ENCODE data around the gene SPEN.
A peak's percentile ranks its signal among the peaks of the same experiment; 100 is the strongest.
"Not testable (repeated sequence)": the region's sequence is repeated elsewhere in the genome, so short reads cannot be mapped to it uniquely, and the experiment has no call there.

Gene SPEN

DNA sequence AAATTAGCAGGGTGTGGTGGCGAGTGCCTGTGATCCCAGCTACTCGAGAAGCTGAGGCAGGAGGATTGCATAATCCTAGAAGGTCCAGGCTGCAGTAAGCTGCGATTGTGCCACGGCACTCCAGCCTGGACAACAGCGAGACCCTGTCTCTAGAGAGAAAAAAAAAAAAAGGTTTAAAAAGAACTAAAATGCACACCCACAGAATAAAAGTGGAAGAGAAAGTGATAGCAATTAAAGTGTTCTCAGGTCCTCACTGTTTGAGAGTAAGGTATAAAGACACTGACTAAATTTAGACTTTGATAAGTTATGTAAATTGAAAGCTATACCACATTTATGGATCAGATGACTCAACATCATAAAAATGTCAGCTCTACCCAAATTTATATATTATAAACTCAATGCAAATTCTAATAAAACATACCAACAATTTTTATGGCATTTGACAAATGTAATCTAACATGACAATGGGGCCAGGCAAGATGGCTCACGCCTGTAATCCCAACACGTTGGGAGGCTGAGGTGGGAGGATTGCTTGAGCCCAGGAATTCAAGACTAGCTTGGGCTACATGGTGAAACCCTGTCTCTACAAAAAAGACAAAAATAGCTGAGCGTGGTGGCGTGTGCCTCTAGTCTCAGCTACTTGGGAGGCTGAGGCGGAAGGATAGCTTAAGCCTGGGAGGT, 116.6 kb downstream of the SPEN start:
- DNase-seq, result no peak

DNA sequence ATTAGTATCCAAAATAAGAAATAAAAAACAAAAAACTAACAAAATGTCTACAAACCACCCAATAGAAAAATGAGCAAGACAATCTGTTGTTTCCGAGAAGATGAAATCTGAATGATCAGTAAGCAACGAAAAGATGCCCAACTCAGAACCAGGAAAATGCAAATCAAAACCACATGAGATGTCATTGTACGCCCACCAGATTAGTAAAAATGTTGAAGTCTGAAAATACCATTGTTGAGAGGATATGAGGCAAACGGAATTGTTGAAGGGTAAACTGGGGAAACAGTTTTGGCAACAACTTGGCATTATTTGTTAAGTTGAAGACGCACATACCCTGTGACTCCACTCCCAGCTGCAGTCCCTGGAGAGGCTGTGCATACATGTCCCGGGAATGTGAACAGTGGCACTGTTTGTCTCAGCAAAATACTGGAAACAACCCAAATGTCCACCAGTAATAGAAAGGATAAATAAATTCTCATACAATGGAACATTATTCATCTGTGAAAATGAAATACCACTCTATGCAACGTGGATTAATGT, 117.8 kb downstream of the SPEN start:
- DNase-seq, result no peak

DNA sequence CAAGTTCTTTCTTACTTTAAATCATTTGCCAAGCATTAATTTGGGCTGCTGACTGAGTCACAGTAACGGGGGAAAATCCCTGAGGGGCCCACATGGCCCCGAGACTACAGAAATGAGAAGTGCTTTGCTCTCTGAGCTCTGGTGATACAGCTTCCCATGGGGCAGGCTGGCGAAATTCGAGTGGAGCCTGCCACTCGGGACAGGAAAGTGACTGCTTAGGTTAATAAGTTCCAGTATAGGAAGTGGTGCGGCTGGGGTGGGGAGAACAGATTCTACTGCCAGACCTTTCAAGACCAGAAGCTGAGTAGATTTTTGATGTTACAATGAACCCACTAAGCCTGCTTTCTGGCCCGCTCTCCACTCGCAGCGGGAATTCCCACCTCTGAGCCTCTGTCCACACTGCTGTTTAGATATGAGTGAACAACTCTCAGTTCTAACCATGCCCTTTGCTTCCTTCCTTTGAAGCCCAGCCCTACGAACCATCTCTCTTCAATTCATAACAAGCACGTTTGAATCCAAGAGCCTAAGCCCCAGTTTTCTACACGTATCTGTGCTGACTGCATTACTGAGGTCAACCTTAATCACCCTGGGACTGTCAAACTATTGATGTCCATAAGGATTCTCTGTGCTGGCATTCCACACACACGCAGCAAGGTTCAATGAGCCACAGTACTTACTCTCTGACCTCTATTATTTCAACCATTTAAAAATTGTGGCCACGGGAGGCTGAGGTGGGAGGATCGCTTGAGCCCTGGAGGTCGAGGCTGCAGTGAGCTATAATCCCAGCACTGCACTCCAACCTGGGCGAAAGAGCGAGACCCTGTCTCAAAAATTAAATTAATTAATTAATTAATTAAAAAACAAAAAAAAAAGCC, 118.8 kb downstream of the SPEN start:
- DNase-seq, result no peak

DNA sequence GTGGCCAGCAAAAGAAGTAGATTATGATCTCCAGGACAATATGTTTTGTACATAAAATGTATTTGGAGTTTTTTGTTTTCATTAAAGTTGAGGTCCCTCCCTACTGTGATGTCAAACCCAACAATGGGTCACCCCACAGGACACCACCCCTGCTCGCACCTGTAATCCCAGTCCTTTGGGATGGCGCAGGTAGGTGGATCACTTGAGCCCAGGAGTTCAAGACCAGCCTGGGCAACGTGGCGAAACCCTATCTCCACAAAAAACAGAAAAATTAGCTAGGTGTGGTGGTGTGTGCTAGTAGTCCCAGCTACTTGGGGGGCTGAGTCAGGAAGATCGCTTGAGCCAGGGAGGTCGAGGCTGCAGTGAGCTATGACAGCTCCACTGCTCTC, 119.4 kb downstream of the SPEN start:
- no peak for DNase-seq

DNA sequence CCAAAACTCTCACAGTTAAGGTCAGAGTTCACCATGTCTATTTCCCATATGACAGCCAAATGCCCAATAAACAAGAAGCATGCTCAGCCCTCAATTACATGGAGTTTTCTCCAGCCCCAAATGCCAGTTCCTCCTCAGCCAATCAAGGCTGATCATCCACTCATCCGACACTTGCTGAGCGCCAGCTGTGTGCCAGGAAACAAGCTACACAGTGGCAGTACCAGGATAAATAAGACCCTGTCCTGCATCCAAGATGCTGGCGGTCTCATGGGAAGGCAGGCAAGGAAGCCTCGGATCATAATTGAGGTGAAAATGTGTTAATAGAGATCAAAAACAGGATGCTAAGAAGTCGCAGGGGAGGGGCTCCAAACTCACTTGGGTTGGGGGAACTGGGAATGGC, 120.7 kb downstream of the SPEN start:
- no peak for DNase-seq

DNA sequence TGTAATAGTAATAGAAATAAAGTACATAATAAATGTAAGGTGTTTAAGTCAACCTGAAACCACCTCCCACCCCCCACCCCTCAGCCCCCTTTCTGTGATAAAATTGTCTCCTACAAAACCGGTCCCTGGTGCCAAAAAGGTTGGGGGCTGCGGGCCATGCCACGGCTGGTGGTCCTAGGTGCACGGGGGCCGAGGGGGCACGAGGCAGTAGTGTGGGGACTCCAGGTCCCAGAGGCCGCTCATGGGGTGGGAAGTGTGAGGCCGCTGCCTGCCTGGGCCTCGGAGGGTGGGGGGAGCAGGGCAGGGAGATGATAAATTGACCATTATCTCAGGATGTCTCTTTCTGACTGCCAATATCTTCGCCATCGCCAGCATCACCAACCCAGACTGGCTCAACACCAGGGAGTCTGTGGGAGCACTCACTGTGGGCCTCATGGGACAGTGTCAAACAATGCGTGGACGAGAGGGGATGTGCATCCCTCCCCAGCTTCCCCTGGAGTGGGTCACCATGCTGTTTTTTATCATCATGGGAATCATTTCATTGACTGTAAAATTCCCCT, 121.9 kb downstream of the SPEN start:
- no peak for DNase-seq

DNA sequence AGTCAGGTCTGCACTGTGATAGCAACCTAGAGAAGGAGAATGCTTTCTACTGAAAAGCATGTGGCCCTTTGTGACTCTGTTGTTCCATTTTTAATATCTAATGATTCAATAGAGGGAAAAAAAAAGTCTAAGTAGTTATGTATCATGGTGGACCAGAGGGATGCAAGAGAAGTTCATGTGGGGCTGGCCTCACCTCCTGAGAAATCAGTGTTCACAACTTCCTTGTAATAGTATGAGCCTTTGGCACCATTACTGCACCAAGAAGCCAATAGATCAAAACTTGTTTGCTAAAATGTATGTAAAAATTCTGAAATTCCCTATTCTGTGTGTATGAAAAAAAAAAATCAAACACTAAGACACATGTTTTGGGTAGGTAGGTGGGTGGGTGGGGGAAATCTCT, 123.4 kb downstream of the SPEN start:
- no peak for DNase-seq

DNA sequence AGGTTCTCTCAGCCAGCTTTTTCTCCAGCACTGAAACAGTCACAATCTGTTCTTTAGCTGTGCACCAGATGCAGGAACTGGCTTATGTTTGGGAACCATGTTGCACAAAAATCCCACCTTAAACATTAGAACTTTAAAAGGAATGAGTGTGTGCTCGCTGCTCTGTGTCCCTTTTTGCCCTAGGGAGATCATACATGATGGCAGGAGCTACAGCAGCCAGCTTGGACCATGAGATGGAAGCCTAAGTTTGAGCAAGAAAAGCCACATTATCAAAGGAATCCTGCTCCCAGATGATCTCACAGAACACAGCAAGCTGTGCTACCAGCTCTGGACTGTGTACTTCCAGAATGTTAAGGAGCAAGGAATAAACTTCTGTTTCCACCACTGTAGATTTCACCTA, 124.9 kb downstream of the SPEN start:
- DNase-seq, result no peak

DNA sequence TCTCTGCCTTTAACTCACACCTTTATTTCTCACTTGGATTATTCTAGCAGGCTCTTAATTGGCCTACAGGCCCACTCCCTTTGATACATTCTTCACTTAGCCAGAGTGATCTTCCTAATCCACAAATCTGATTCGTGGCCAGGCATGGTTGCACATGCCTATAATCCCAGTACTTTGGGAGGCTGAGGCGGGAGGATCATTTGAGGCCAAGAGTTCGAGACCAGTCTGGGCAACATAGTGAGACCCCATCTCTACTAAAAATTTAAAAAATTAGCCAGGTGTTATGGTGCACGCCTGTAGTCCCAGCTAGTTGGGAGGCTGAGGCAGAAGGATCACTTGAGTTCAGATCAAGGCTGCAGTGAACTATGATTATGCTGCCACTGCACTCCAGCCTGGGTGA, 126.3 kb downstream of the SPEN start:
- DNase-seq, result no peak

DNA sequence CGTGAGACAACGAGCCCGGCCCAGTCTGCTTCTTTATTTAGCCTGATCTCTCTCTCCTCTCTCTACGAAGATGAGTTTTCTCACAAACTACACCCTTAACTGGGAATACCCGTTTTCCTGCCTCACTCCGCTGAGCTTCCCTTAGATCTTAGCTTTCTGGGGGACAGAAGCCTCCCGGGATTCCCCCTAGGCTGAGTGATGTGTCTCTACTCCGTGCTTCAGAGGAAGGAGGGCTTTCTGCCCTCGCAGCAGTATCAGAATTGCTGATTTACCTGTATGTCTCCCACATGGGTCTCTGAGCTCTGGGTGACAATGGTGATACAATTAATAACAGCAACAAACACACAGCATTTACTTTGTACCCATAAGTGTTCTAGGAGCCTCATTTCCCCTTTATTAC, 127.3 kb downstream of the SPEN start:
- no peak for DNase-seq

DNA sequence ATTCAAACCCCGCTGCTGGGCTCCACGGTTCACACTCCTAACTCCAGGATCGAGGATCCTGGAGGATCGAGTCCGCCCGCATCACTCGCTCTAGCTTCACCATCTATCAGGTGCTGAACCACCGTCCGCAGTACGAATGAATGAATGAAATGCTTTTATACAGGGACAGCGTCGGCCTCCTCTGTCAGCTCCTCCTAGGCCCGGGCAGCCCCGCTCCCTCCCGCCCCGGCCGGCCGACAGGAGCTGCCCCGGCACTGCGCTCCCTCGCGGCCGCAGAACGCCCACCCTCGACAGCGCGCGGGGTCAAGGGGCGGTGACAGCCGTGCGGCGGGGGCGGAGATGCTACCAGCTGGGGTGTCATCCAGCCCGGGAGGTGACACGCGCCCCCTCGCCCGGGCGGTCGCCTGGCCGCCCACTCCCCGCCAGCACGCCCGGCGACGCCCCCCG, 127.9 kb downstream of the SPEN start:
- no peak for DNase-seq

DNA sequence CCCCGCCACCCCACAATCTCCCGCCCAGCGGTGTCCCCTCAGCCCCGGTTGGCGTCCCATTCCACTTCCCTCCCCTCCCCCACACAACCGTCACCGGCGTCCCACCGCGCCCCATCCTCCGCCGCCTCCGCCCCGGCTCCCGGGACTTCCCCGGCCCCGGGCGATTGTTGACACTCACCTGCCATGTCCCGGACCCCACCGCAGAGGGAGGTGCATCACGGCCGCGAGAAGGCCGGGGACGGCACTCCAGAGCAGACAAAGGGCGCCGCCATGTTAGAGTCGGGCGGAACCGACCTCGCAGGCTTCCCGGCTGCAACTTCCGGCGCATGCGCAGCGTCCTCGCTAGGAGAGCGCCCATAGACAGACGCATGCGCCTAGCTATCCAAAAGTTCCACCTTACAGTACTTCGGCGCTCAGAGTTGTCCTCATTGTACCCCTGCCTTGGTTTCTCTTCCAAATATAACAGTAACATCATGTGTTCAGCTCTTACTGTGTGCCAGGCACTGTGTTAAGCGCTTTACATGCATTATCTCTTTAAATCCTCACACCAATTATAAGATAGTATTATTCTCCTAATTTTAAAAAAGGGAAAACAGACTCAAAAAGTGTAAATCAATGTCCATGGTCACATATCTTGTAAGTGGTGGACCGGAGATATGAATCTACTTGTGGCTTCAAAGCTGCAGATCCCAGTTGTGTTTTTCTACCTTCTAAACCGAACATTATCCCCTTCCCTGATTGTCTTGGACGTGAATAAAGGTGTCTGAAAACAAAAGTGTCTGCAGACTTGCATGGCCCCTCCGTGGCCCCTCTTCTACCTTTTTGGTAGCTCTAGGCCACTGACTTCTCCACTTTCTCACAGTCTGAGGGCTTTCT, 128.5 kb downstream of the SPEN start, which contains the start of gene ZBTB17:
ZBTB17 (minus strand) TSS at position 297 of the 876 bp plus-strand sequence. CDS start 27,606 bp downstream, outside the sequence.
- peak; percentile 95 for DNase-seq

DNA sequence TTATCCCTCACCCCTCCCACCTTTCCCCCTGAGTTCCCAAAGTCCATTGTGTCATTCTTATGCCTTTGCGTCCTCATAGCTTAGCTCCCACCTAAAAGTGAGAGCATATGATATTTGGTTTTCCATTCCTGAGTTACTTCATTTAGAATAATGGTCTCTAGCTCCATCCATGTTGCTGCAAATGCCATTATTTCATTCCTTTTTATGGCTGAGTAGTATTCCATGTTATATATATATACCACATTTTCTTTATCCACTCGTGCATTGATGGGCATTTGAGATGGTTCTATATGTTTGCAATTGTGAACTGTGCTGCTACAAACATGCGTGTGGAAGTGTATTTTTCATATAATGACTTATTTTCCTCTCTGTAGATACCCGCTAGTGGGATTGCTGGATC, 130.4 kb downstream of the SPEN start:
- DNase-seq, result not testable (repeated sequence)

DNA sequence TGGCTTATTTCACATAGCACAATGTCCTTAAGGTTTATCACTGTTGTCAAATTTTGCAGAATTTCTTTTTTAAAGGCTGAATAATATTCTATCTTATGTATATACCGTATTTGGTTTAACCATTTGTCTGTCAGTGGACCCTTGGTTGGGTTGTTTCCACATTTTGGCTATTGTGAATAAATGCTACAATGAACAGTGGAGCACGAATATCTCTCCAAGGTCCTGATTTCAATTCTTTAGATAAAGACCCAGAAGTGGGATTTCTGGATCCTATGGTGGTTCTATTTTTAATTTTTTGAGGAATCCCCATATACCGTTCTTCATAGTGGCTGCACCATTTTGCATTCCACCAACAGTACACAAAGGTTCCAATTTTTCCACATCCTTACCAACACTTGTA, 134.2 kb downstream of the SPEN start:
- no peak for DNase-seq

DNA sequence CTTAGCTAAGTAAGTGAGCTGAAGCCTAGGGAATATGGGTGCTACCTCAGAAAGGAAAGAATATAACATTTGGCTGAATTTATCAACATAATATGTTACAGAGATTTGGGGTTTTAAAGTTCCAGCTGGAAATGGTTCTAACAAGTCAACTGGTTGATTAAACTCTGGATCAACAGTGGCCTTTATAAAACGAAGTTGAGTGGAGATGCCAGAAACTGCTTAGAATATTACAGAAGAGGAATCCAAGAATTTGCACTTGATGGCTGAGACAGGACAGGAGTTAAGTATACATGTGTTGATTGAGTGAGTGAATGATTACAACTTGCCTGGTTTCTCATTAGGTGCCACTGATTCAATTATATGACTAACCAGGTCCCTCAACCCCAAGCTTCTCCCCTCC, 135.8 kb downstream of the SPEN start:
- no peak for DNase-seq

DNA sequence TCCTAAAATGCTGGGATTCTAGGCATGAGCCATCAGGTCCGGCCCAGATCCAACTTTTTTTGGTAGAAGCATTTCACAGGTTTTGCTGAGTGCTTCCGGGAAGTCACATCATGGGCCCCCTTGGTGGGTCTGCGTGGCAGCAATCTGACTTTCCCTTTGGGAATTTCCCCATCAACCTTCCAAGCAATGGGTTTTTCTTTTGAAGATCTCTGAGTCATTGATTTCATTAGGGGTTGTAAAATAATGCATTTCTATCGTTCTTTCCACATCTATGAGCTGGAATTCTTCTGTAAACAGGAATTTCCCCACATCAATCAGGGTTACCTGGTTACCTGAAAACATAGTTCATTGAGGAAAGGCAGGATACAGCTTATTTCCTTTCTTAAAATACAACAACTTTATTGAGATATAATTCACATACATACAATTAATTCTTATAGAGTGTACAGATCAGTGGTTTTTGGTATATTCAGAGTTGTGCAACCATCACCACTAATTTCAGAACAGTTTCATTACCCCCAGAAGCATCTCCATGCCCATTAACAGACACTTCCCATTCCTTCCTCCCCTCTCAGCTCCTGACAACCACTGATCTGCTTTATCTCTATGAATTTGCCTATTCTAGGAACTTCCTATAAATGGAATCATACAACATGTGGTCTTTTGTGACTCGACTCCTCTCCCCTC, 138.2 kb downstream of the SPEN start:
- DNase-seq, result no peak

DNA sequence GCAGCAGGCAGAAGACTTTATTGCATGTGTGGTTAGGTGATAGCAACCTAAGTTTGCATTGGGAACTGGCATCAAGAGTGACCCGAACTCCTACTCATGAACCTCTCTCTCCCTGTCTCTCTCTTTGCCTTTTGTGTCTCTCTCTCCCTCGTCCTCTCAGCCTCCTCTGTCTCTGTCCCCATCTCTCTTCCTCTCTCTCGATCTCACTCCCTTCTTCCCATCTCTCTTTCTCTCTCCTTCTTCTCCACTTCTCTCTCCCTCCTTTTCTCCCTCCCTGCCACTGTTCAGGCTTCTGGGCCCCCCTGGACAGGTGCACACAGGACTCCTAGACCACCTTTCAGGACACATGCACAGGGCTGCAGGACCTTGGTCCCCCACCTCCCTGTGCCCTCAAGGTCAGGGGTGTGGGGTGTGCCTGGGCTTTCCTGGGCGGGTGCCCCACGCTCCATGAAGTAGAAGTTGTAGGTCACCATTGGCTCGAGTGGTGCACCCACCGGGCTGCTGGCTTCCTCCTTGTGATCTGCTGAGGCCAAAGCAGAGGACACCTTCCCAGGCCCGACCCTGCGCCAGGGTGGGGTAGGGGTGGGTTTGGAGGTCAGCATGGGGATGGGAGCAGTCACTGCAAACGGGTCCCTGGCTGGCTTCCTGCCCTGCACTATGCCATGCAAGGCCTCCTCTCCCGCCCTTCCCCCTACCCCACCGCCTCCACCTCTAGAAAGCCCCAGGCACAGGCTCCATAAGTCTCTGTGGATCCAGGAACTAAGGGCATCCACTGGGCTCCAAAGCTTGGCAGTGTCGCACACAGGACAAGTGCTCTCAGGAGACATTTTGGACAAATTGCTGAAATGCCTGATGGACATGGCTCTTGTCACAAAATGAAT, 141.6 kb downstream of the SPEN start:
- DNase-seq, result no peak

DNA sequence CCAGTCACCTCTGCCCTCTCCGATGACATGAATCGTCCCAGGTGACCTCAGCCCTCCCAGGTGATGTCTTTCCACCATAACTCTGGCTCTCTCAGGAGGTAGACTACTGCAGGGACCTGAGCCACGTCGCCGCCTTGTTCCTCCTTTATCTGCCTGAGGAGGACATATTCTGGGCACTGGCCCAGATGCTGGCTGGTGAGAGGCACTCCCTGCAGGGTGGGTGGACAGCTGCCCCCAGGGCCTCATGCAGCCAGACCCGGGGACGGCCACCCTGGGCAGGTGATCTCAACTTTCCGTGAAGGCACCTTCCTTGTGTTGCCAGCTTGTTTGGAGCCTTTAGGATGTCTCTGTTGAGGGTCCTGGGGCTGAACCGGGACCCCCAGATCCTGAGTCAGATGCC, 142.3 kb downstream of the SPEN start:
- no peak for DNase-seq
